K562 (cell line): ENCODE measurements around the gene BORCS8.
A peak's percentile ranks its signal among the peaks of the same experiment; 100 is the strongest.

Source experiments
- CTCF ChIP-seq, 3 experiments: IDR thresholded peaks in 2 of 3; conservative IDR thresholded peaks in 1 of 3; 2 replicates each; pipeline ENCODE4 v1.5.1; 2011 to 2012; ENCODE audit warnings: low read length in 3 of 3, mild to moderate bottlenecking in 3 of 3, control low read depth in 2 of 3, improper control_type of control experiment in 1 of 3, inconsistent platforms in 1 of 3, low read depth in 1 of 3, mixed read lengths in 1 of 3, moderate library complexity in 1 of 3; ENCODE audit not compliant: insufficient read depth in 2 of 3
- DEAF1 ChIP-seq: fragments of 450-650 bp; formaldehyde crosslinking; IDR thresholded peaks from 2 replicates; pipeline ENCODE4 v1.4.0; 2020; ENCODE audit warnings: mild to moderate bottlenecking, moderate library complexity
- IRF1 ChIP-seq: sonication (generic); formaldehyde crosslinking; IDR thresholded peaks from 2 replicates; pipeline ENCODE4 v1.8.0; 2022; ENCODE audit warnings: missing genetic modification reagents, mild to moderate bottlenecking, borderline replicate concordance
- MAX ChIP-seq: sonication (generic); formaldehyde crosslinking; IDR thresholded peaks from 2 replicates; pipeline ENCODE4 v1.9.0; 2022; ENCODE audit warnings: mild to moderate bottlenecking, missing genetic modification reagents
- NFXL1 ChIP-seq: fragments of 450-650 bp; formaldehyde crosslinking; IDR thresholded peaks from 2 replicates; pipeline ENCODE4 v1.4.0; 2021; ENCODE audit warnings: mild to moderate bottlenecking
- SREBF2 ChIP-seq: sonication (generic); formaldehyde crosslinking; IDR thresholded peaks from 2 replicates; pipeline ENCODE4 v1.4.0; 2020; ENCODE audit warnings: mild to moderate bottlenecking, missing genetic modification reagents
- TAF1 ChIP-seq: IDR thresholded peaks from 2 replicates; pipeline ENCODE4 v1.6.1; 2011; ENCODE audit warnings: mild to moderate bottlenecking, low read length, moderate library complexity; ENCODE audit not compliant: insufficient read depth, control insufficient read depth, severe bottlenecking; ENCODE audit errors: extremely low read depth

- TF ChIP-seq TAF1 (no peak), NFXL1 (CRISPR knock-in tag) (no peak), DEAF1 (no peak), CTCF (IDR thresholded peaks at IDR 0.05 in 2 of 3, conservative IDR thresholded peaks at IDR 0.05 in 1 of 3; ENCODE audit: insufficient read depth in 2 of 3, low read depth in 1 of 3, low read length in 3 of 3) (no peak), SREBF2 (CRISPR knock-in tag) (no peak), MAX (CRISPR knock-in tag) (0 out of 2 replicates have a peak, but pooled peaks have one; percentile 17), IRF1 (CRISPR knock-in tag) (no peak)
Measured at GRCh38 chr19:19176950-19177349, 15.0 kb downstream of the BORCS8 start.
